HG03064 (cell line): Measurements from ENCODE around the gene EEF2K.

Source experiments
- ATAC-seq: cut with Tn5 transposase; IDR thresholded peaks from one replicate; pipeline ENCODE4 v1.9.1; 2021; ENCODE audit warnings: low read depth; ENCODE audit not compliant: unreplicated experiment

EEF2K gene

GRCh38 chr16:22312897-22313781 lies 107.1 kb downstream of the EEF2K start:
- ATAC-seq: no peak

GRCh38 chr16:22313876-22314470 lies 107.9 kb downstream of the EEF2K start:
- no peak for ATAC-seq

DNA sequence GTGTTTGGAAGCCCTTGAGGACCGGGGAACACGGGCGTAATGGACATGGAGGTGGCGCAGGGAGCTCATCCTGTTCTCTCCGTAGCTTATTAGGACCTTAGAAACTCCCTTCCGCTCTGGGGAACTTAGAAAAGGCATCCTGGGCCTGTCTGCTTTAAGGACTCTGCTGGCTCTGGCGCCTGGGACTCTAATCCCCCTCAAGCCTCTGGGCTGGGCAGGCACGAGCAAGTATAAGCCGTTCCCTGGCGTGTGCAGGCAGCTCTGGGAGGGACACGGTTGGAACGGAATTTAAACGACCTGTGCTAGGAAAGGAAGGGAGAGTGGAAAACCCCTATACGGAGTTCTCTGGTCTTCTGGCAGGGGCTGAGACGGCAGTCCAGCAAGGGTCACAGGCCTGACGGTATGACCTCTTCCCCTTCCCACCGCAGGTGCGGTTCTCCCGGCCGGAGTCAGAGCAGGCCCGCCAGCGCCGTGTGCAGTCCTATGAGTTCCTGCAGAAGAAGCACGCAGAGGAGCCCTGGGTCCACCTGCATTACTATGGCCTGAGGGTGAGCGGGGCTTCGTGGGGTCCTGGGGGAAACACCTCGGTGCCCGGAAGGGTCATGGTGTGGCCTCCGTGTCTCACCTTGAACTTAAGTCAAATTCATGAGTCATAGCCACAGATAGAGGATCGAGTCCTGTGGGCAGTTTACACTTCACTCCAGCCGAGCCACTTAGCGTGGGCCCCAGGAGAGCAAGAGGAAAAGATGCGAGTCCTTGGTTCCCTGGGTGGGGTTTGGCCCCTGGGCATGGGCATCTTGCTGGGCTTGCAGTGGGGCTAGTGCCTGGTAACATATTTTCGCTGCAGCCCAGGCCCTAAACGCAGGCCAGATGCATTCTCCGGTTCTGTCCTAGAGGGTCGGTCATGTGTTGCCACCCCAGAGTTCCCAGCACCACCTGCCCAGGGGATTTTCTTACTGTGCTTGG lies 108.9 kb downstream of the EEF2K start:
- no peak for ATAC-seq

- no peak for ATAC-seq
These were observed 109.9 kb downstream of the EEF2K start for GRCh38 chr16:22315979-22316378.

GRCh38 chr16:22316411-22316811 lies 110.3 kb downstream of the EEF2K start:
- ATAC-seq: no peak

DNA sequence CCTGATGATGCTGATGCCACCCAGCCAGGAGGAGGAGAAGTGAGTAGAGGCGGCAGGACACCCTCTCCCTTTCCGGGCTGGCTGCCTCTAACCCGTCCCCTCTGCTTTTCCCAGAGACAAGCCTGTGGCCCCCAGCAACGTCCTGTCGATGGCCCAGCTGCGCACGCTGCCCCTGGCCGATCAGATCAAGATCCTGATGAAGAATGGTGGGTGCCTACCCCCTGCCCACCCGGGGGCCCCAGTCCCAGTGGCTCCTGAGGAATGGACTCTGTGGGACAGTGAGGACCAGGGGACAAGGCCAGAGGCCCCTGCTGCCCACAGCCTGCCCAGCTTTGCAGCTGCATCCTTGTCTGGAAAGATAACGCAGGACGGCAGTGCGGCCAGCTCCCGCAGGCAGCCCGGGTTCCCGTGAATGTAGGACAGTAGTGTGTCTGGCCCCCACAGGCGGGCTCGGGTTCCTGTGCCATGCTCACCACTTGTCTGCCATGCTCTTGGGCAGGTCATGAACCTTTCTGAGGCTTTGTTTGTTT lies 111.0 kb downstream of the EEF2K start:
- ATAC-seq: no peak

DNA sequence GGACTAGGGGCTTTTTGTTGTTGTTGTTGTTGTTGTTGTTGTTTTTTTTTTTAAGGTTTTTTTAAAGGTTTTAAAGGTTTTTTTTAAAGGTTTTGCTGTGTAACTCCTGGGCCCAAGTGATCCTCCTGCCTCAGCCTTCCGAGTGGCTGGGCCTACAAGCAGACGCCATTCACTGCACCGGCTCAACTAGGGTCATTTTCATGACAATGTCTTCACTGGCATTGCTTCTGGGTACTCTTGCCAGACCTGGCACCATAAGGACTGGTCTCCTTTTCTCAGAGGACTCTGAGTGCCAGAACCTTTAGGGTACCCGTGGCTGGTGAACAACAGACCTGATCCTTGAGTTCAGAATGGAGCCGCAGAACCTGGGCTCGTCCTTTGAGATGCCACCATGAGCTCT lies 111.5 kb downstream of the EEF2K start:
- no peak for ATAC-seq

GRCh38 chr16:22318690-22319358 lies 112.7 kb downstream of the EEF2K start:
- ATAC-seq: no peak

GRCh38 chr16:22320572-22321339 lies 114.7 kb downstream of the EEF2K start:
- no peak for ATAC-seq

- ATAC-seq: no peak
These were observed 115.4 kb downstream of the EEF2K start for GRCh38 chr16:22321340-22322001.

DNA sequence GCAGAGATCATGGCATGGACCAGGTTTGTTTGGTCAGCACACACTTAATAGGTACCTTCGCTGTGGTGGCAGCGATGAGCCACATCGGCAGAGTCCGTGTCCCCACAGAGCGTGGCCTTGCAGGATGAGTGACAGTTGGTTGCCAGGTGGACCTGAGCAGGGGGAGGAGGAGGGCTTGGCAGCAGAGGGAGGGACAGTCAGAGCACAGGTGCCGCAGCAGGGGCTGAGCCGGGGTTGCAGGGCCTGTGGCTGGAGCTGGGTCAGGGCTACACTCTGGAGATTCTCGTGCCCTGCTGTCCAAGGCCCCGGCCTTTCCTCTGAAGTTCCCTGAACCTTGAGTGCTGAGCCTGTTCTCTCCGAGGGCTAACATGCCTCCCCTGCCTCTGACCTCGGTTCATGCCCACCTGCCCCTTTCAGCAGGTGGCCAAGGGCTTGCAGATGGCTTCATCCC lies 116.0 kb downstream of the EEF2K start:
- ATAC-seq: no peak

- no peak for ATAC-seq
These were observed 116.7 kb downstream of the EEF2K start for GRCh38 chr16:22322741-22323140.

DNA sequence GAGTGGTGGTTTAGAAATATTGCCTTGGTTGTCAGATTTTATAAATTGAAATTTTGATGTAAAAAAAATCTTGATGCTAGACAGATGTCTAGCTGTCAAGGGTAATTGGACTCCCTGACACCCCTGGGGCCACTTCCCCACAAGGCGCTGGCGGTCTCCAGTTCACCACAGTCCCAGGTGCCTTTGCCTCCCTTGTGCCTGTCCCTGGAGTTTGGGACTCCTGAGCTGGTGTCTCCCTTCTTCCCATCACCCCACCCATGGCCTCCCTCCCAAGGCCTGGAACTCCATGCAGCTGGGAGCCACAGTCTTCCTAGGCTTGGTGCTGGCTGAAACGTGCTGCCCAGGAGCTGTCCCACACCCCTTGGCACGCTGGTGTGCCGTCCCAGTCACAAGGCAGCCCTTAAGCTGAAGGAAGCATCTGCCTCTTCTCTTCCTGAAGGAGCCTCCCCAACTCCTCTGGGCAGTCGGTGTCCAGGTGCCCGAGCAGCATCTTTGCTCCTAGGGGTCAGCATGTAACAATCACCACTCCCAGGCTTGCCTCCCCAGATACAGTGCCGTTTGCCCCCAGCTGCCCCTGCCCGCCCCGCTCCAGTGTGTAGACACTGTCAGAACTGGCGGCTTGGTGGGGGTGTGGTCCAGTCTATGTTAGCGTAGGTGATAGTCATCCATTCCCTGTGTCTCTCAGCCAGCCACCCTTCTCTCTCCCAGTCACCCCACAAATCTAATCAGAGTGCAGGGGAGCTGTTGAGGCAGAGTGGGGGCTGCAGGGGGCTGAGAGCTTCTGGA lies 117.3 kb downstream of the EEF2K start:
- no peak for ATAC-seq

GRCh38 chr16:22323959-22324786 lies 118.1 kb downstream of the EEF2K start:
- ATAC-seq: no peak

DNA sequence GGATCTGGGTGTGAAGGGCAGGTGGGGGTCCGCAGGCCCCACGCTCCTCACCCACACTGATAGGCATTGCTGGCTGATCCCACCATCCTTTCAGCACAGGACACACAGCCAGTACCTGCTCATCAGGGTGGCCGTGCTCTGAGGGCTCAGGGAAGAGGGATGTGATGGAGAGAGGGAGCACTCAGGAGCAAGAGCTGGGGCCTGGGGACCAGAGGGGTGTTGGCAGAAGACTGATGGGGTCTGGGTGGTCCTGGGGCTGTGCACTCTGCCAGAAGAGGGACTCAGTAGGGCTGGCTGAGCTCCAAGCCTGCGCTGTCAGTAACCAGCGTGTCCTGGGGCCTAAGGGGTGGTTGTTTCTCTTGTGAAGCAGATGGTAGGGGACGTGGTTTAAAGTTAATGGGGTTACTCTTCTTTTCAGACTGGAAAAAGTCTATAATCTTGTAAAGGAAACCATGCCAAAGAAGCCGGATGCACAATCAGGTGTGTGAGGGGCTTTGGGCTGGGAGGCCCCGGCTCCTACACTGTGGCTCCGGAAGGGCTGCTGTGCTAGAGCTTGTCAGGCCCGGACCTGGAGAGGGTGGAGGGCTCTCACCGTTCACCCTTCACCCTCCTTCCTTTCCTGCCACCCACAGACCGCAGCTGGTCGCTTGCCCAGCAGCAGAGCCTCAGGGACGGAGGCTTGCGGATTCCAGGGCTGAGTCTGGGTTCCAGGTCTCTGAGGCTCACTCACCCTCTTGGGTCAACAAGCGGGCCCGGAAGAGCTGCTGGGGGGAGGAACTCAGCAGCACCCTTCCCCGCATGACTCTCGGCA lies 118.9 kb downstream of the EEF2K start:
- ATAC-seq: no peak

- ATAC-seq: no peak
These were observed 119.7 kb downstream of the EEF2K start for GRCh38 chr16:22325598-22326368.
